GM12878 (cell line): Measurements from ENCODE around the gene PTPRN2. TPM values are rescaled to one million over a fixed set of nuclear protein-coding genes. Genes with fewer than 3 reads are reported as not detected.

Source experiments
- ATAC-seq: fragments of 200-7000 bp; cut with Tn5 transposase; 3 replicates; pipeline ENCODE4 v1.9.1; 2020; ENCODE audit warnings: mild to moderate bottlenecking, moderate library complexity
- BruUV-seq: library from RNA; stranded (reverse); fragments of 400-500 nt; replicated peaks from 2 replicates; lab custom pipeline; 2021; lab: Mats Ljungman, UMichigan
- CTCF ChIA-PET: fragments of 300-600 bp; sonication (Branson Sonifier 250); formaldehyde crosslinking; extraction: SDS; loops from one replicate; lab custom pipeline; 2021; ENCODE audit warnings: inconsistent platforms; lab: Yijun Ruan, JAX
- POLR2A ChIA-PET: fragments of 350-600 bp; formaldehyde crosslinking; extraction: SDS; loops from one replicate; lab custom pipeline; 2021; ENCODE audit warnings: inconsistent platforms; lab: Charles Lee
- RAD21 ChIA-PET: fragments of 300-600 bp; sonication (Branson Sonifier 250); formaldehyde crosslinking; loops from one replicate; lab custom pipeline; 2023; ENCODE audit warnings: antibody characterized with exemption; ENCODE audit not compliant: unreplicated experiment; lab: Charles Lee
- SMC1A ChIA-PET: fragments of 300-600 bp; sonication (Branson Sonifier 250); formaldehyde crosslinking; loops from one replicate; lab custom pipeline; 2023; ENCODE audit not compliant: unreplicated experiment, uncharacterized antibody; lab: Charles Lee
- DNase-seq: peaks from one replicate; pipeline ENCODE4 v3.0.0-alpha.2; 2011; ENCODE audit warnings: low read depth, low spot score
- FAIRE-seq: peaks from 3 replicates; lab custom pipeline; 2011; peaks lifted over from hg19 to GRCh38; lab: Jason Lieb, UNC
- H2AFZ ChIP-seq: 2 replicates; pipeline ENCODE4 v1.6.0; 2011; ENCODE audit warnings: low read depth, low read length, control low read depth; ENCODE audit not compliant: control insufficient read depth
- H3K27ac ChIP-seq: 2 replicates; pipeline ENCODE4 v1.5.1; 2011; ENCODE audit warnings: control low read depth; ENCODE audit not compliant: control insufficient read depth, insufficient read depth
- H3K27me3 ChIP-seq, 2 experiments: replicated peaks in 1 of 2; 2 replicates each; pipeline versions ENCODE4 v1.6.0 to v1.6.1; 2011; ENCODE audit warnings: low read length in 1 of 2; ENCODE audit not compliant: control insufficient read depth in 2 of 2, insufficient read depth in 2 of 2
- H3K36me3 ChIP-seq, 2 experiments: 2 replicates each; pipeline ENCODE4 v1.5.1; 2011; ENCODE audit warnings: low read length in 1 of 2; ENCODE audit not compliant: control insufficient read depth in 2 of 2, insufficient read depth in 2 of 2
- H3K4me1 ChIP-seq: 2 replicates; pipeline ENCODE4 v1.6.1; 2011; ENCODE audit warnings: mild to moderate bottlenecking, low read length, moderate library complexity, mixed read lengths; ENCODE audit not compliant: control insufficient read depth, insufficient read depth
- H3K4me2 ChIP-seq: 2 replicates; pipeline ENCODE4 v1.6.0; 2011; ENCODE audit warnings: control low read depth; ENCODE audit not compliant: control insufficient read depth, insufficient read depth
- H3K4me3 ChIP-seq: fragments of 200-600 bp; sonication (generic); 2 replicates; pipeline ENCODE4 v1.5.1; 2016
- H3K79me2 ChIP-seq: 2 replicates; pipeline ENCODE4 v1.6.0; 2011; ENCODE audit warnings: low read length; ENCODE audit not compliant: control insufficient read depth, insufficient read depth
- H3K9ac ChIP-seq: 2 replicates; pipeline ENCODE4 v1.8.0; 2011; ENCODE audit warnings: low read length, control low read depth, mixed read lengths; ENCODE audit not compliant: control insufficient read depth, insufficient read depth
- H3K9me3 ChIP-seq: replicated peaks from 3 replicates; pipeline ENCODE4 v1.5.1; 2011; ENCODE audit warnings: mild to moderate bottlenecking, low read length; ENCODE audit not compliant: control insufficient read depth, insufficient read depth
- H4K20me1 ChIP-seq: 2 replicates; pipeline ENCODE4 v1.6.0; 2011; ENCODE audit not compliant: control insufficient read depth, insufficient read depth
- EZH2 ChIP-seq: IDR thresholded peaks from 2 replicates; pipeline ENCODE4 v1.6.1; 2012; ENCODE audit warnings: low read depth, mild to moderate bottlenecking, control low read depth, inconsistent platforms, low read length, borderline replicate concordance; ENCODE audit not compliant: control insufficient read depth
- PAX8 ChIP-seq: fragments of 450-650 bp; IDR thresholded peaks from 2 replicates; pipeline ENCODE4 v1.6.1; 2017; ENCODE audit warnings: mild to moderate bottlenecking, moderate library complexity
- WRNIP1 ChIP-seq: IDR thresholded peaks from 2 replicates; pipeline ENCODE4 v1.6.1; 2011; ENCODE audit warnings: low read depth, low read length, improper control_type of control experiment, borderline replicate concordance
- ZZZ3 ChIP-seq: IDR thresholded peaks from 2 replicates; pipeline ENCODE4 v1.6.1; 2011; ENCODE audit warnings: low read depth; ENCODE audit not compliant: control insufficient read depth, insufficient read length
- WGBS: methylation state at CpG from one replicate; pipeline ENCODE4 v1.1.6; 2016; ENCODE audit warnings: low lambda C conversion rate; ENCODE audit not compliant: insufficient replicate concordance, insufficient coverage; ENCODE audit errors: missing lambda C conversion rate; 5-methylcytosine and 5-hydroxymethylcytosine counted together
- in situ Hi-C: fragments of 300-500 bp; cut with MboI; formaldehyde crosslinking; loops from 9 replicates; pipeline ENCODE4 v1.14.3; 2018; ENCODE audit warnings: mixed read lengths
- intact Hi-C: fragments of 100-400 bp; cut with micrococcal nuclease; formaldehyde crosslinking; loops from one replicate; pipeline ENCODE4 v1.14.2; 2022; ENCODE audit not compliant: unreplicated experiment
- polyA plus RNA-seq, 11 experiments: library from polyadenylated mRNA; depleted of rRNA in 4 of 11; unstranded in 6 of 11; stranded (reverse) in 5 of 11; fragments of >200 nt; fragmentation: Nextera tagmentation in 4 of 11; fragmentation: Illumina TruSeq in 1 of 11; extraction: Ambion mirVana in 4 of 11; extraction: Trizol in 1 of 11; gene quantifications; 1 replicate in 1 of 11; 2 replicates in 10 of 11; pipeline versions ENCODE4 v1.2.1 to v1.2.3, GENCODE V29; 2011 to 2016; ENCODE audit warnings: inconsistent platforms in 2 of 11, missing spikeins in 2 of 11, low read depth in 1 of 11
- total RNA-seq, 4 experiments: library from RNA; depleted of rRNA in 3 of 4; stranded (reverse); fragments of >200 nt in 3 of 4; fragmentation: Illumina TruSeq in 1 of 4; extraction: Trizol in 1 of 4; gene quantifications; 2 replicates each; pipeline versions ENCODE4 v1.2.1 to v1.2.3, GENCODE V29; 2013 to 2021
- TF ChIP-seq, protein P1 (sequence below): fragments of 450-650 bp; IDR thresholded peaks from 2 replicates; pipeline ENCODE4 v1.6.1; 2017; ENCODE audit warnings: mild to moderate bottlenecking
- TF ChIP-seq, protein P2 (sequence below): fragments of 150-350 bp; IDR thresholded peaks from 2 replicates; pipeline ENCODE4 v1.6.1; 2014; ENCODE audit warnings: mild to moderate bottlenecking, low read depth, low read length
- TF ChIP-seq, protein P3 (sequence below): IDR thresholded peaks from 2 replicates; pipeline ENCODE4 v1.6.1; 2011; ENCODE audit warnings: borderline replicate concordance, low read depth, mild to moderate bottlenecking, moderate library complexity, mixed read lengths, low read length; ENCODE audit not compliant: insufficient read depth; ENCODE audit errors: extremely low read length

PTPRN2 gene
- total and polyA plus RNA-seq, 10 of the 15 experiments (the other 5 are each of a cell fraction or from before 2014, with no cell fraction given), result 5.4 TPM; not detected in 9

DNA sequence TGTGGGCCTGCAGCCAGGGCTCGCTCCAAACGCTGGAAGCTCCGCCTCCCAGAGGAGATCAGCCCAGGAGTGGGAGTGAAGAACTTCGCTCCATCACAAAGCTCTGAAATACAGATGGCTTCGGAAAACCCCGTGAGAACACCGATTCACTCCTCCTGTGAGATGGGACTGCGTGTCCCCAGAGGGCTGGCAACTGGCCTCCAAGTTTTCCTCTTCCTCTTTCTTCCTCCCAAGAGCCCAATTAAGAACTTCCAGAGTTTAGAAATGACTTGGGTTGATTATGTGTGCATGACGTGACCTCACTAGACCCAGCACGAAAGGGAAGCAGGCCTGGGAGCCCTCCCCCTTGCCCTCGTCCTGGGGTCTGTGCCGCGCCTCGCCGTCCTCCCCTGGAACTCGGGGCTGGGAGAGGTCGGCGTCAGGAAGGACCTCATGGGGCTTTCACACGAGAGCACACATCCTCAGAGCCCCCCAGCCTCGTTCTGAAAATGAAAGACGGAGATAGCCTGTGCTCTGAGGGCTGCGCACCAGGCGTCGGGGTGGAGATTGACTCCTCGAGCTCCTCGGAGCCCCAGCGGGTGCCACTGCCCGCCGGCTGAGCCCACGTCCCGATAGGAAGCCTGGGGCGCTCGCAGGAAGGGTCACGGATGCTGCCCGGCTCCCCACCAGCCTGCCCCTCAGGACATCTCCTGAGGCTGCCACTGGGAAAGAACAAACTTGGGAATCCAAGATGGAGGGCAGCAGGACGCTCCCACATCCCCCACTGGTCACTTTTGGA is 37.8 kb downstream of the PTPRN2 start:
- Histone ChIP-seq H3K4me3 (no peak overlapping the region), H3K4me2 (no peak overlapping the region), H2AFZ (no peak overlapping the region), H4K20me1 (no peaks in the 10 kb centered on the region), H3K27me3 (no peaks in the 10 kb centered on the region), H3K36me3 (no peaks in the 10 kb centered on the region), H3K9ac (no peak overlapping the region), H3K27ac (no peak overlapping the region), H3K79me2 (no peaks in the 10 kb centered on the region), H3K9me3 (no peaks in the 10 kb centered on the region; the same call in 2 of the 3 replicates), H3K4me1 (no peaks in the 10 kb centered on the region)
- FAIRE-seq, result no peak
- TF ChIP-seq, protein P1, sequence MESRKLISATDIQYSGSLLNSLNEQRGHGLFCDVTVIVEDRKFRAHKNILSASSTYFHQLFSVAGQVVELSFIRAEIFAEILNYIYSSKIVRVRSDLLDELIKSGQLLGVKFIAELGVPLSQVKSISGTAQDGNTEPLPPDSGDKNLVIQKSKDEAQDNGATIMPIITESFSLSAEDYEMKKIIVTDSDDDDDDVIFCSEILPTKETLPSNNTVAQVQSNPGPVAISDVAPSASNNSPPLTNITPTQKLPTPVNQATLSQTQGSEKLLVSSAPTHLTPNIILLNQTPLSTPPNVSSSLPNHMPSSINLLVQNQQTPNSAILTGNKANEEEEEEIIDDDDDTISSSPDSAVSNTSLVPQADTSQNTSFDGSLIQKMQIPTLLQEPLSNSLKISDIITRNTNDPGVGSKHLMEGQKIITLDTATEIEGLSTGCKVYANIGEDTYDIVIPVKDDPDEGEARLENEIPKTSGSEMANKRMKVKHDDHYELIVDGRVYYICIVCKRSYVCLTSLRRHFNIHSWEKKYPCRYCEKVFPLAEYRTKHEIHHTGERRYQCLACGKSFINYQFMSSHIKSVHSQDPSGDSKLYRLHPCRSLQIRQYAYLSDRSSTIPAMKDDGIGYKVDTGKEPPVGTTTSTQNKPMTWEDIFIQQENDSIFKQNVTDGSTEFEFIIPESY, result no peak
- TF ChIP-seq EZH2 (no peak), ZZZ3 (no peak), WRNIP1 (no peak), PAX8 (no peak)
- TF ChIP-seq, protein P2, sequence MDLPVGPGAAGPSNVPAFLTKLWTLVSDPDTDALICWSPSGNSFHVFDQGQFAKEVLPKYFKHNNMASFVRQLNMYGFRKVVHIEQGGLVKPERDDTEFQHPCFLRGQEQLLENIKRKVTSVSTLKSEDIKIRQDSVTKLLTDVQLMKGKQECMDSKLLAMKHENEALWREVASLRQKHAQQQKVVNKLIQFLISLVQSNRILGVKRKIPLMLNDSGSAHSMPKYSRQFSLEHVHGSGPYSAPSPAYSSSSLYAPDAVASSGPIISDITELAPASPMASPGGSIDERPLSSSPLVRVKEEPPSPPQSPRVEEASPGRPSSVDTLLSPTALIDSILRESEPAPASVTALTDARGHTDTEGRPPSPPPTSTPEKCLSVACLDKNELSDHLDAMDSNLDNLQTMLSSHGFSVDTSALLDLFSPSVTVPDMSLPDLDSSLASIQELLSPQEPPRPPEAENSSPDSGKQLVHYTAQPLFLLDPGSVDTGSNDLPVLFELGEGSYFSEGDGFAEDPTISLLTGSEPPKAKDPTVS, result no peak
- TF ChIP-seq, protein P3, sequence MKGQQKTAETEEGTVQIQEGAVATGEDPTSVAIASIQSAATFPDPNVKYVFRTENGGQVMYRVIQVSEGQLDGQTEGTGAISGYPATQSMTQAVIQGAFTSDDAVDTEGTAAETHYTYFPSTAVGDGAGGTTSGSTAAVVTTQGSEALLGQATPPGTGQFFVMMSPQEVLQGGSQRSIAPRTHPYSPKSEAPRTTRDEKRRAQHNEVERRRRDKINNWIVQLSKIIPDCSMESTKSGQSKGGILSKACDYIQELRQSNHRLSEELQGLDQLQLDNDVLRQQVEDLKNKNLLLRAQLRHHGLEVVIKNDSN, result no peak
- no TSS peak for BruUV-seq
- POLR2A ChIA-PET, result no interaction called here
- RAD21 ChIA-PET, result no interaction called here
- CTCF ChIA-PET, result no interaction called here
- WGBS, result 54% methylated on average over 36 of the region's 36 CpGs
- SMC1A ChIA-PET, result no interaction called here
- in situ Hi-C loops (no loop called here), intact Hi-C loops (no loop called here)
- no peak for ATAC-seq
- DNase-seq, result no peak
